GM23338 (cell line): ENCODE results near the gene DNM2.

ENCODE experiments used
- CREB1 ChIP-seq: fragments of 250-450 bp; sonication (Bioruptor Pico); IDR thresholded peaks from 2 replicates; pipeline ENCODE4 v1.5.0; 2020; ENCODE audit warnings: low read depth, mild to moderate bottlenecking, moderate library complexity
- EZH2 ChIP-seq: fragments of 200-600 bp; sonication (generic); IDR thresholded peaks from one replicate; pipeline ENCODE4 v1.8.0; 2017; ENCODE audit warnings: antibody characterized with exemption, mild to moderate bottlenecking, low read depth; ENCODE audit not compliant: unreplicated experiment
- EZH2phosphoT487 ChIP-seq: fragments of 200-600 bp; sonication (generic); IDR thresholded peaks from one replicate; pipeline ENCODE4 v1.8.1; 2018; ENCODE audit warnings: antibody characterized with exemption; ENCODE audit not compliant: unreplicated experiment
- NANOG ChIP-seq: IDR thresholded peaks from 2 replicates; pipeline ENCODE4 v1.6.1; 2016; ENCODE audit warnings: antibody characterized with exemption, borderline replicate concordance
- POLR2AphosphoS5 ChIP-seq: IDR thresholded peaks from 2 replicates; pipeline ENCODE4 v1.6.1; 2016; ENCODE audit warnings: antibody characterized with exemption, low read depth
- ZNF114 ChIP-seq: fragments of 250-450 bp; sonication (Bioruptor Pico); IDR thresholded peaks from 2 replicates; pipeline ENCODE4 v1.5.0; 2020; ENCODE audit warnings: mild to moderate bottlenecking, moderate library complexity
- TF ChIP-seq, protein P1 (sequence below), 2 experiments: fragments of 200-600 bp in 1 of 2; sonication (generic) in 1 of 2; conservative IDR thresholded peaks; 2 replicates each; pipeline versions ENCODE4 v1.5.1 to v1.6.1; 2016 to 2017; ENCODE audit warnings: antibody characterized with exemption in 2 of 2, low read depth in 2 of 2, mild to moderate bottlenecking in 2 of 2, moderate library complexity in 1 of 2
- TF ChIP-seq, protein P2 (sequence below): IDR thresholded peaks from one replicate; pipeline ENCODE4 v1.6.1; 2018; ENCODE audit warnings: antibody characterized with exemption; ENCODE audit not compliant: unreplicated experiment

DNA sequence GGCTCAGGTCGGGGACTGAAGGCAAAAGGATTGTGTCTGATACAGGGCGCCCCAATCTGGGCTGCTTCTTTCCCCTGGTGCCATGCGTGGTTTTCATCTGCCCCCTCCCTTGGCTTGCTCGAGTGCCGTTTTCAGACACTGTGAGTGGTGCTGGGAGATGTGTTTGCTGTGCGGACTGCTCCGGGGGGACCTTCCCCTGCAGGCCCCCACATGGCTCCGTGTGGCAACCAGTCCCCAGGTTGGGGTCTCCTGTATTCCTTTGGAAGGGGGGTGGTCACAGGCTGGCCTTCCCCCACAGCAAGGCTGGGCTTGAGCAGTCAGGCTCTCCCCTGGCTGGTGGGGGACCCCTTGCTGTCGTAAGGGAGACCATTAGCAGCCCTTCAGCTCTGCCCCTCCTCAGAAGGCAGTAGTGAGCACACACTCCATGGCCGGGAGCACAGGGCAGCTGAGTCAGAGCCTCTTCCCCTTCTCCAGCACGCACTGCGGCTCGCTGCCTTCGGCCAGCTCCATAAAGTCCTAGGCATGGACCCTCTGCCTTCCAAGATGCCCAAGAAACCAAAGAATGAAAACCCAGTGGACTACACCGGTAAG, 37.2 kb upstream of the DNM2 start:
- TF ChIP-seq, protein P1, sequence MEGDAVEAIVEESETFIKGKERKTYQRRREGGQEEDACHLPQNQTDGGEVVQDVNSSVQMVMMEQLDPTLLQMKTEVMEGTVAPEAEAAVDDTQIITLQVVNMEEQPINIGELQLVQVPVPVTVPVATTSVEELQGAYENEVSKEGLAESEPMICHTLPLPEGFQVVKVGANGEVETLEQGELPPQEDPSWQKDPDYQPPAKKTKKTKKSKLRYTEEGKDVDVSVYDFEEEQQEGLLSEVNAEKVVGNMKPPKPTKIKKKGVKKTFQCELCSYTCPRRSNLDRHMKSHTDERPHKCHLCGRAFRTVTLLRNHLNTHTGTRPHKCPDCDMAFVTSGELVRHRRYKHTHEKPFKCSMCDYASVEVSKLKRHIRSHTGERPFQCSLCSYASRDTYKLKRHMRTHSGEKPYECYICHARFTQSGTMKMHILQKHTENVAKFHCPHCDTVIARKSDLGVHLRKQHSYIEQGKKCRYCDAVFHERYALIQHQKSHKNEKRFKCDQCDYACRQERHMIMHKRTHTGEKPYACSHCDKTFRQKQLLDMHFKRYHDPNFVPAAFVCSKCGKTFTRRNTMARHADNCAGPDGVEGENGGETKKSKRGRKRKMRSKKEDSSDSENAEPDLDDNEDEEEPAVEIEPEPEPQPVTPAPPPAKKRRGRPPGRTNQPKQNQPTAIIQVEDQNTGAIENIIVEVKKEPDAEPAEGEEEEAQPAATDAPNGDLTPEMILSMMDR (conservative IDR thresholded peaks at IDR 0.05; ENCODE audit: low read depth in 2 of 2) = no peak
- TF ChIP-seq ZNF114 (CRISPR knock-in tag) = no peak
- TF ChIP-seq EZH2 = no peak
- TF ChIP-seq CREB1 (CRISPR knock-in tag) = no peak
- no peak; the same call in 1 of the 2 replicates for TF ChIP-seq POLR2AphosphoS5
- no peak for TF ChIP-seq NANOG
- TF ChIP-seq EZH2phosphoT487 = no peak
- TF ChIP-seq, protein P2, sequence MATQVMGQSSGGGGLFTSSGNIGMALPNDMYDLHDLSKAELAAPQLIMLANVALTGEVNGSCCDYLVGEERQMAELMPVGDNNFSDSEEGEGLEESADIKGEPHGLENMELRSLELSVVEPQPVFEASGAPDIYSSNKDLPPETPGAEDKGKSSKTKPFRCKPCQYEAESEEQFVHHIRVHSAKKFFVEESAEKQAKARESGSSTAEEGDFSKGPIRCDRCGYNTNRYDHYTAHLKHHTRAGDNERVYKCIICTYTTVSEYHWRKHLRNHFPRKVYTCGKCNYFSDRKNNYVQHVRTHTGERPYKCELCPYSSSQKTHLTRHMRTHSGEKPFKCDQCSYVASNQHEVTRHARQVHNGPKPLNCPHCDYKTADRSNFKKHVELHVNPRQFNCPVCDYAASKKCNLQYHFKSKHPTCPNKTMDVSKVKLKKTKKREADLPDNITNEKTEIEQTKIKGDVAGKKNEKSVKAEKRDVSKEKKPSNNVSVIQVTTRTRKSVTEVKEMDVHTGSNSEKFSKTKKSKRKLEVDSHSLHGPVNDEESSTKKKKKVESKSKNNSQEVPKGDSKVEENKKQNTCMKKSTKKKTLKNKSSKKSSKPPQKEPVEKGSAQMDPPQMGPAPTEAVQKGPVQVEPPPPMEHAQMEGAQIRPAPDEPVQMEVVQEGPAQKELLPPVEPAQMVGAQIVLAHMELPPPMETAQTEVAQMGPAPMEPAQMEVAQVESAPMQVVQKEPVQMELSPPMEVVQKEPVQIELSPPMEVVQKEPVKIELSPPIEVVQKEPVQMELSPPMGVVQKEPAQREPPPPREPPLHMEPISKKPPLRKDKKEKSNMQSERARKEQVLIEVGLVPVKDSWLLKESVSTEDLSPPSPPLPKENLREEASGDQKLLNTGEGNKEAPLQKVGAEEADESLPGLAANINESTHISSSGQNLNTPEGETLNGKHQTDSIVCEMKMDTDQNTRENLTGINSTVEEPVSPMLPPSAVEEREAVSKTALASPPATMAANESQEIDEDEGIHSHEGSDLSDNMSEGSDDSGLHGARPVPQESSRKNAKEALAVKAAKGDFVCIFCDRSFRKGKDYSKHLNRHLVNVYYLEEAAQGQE = no peak
